HepG2 (cell line): Measurements from ENCODE around the gene ALDH3B1. TPM values are rescaled to one million over a fixed set of nuclear protein-coding genes. Genes with fewer than 3 reads are reported as not detected.

Source experiments
- AGO1 ChIP-seq: fragments of 200-400 bp; formaldehyde crosslinking; IDR thresholded peaks from 2 replicates; pipeline ENCODE4 v1.6.1; 2017; ENCODE audit warnings: mild to moderate bottlenecking, low read depth, low read length, moderate library complexity; ENCODE audit not compliant: poor library complexity, severe bottlenecking
- ATM ChIP-seq: fragments of 450-650 bp; IDR thresholded peaks from 2 replicates; pipeline ENCODE4 v1.7.1; 2017; ENCODE audit warnings: mild to moderate bottlenecking, borderline replicate concordance
- CREB1 ChIP-seq, 2 experiments: fragments of 450-650 bp in 1 of 2; IDR thresholded peaks; 2 replicates each; pipeline ENCODE4 v1.6.1; 2016 to 2017; ENCODE audit warnings: control low read depth in 1 of 2, mild to moderate bottlenecking in 1 of 2, missing compliant biosample characterization in 1 of 2, missing genetic modification characterization in 1 of 2
- EED ChIP-seq: sonication (generic); formaldehyde crosslinking; IDR thresholded peaks from 2 replicates; pipeline ENCODE4 v1.5.0; 2020; ENCODE audit warnings: mild to moderate bottlenecking, missing genetic modification reagents
- FOXO1 ChIP-seq: sonication (generic); formaldehyde crosslinking; IDR thresholded peaks from 2 replicates; pipeline ENCODE4 v1.4.0; 2020; ENCODE audit warnings: missing genetic modification reagents
- GFI1 ChIP-seq: sonication (generic); formaldehyde crosslinking; IDR thresholded peaks from 2 replicates; pipeline ENCODE4 v1.5.0; 2020; ENCODE audit warnings: missing genetic modification reagents, mild to moderate bottlenecking, borderline replicate concordance
- HCFC1 ChIP-seq: fragments of 150-350 bp; IDR thresholded peaks from 2 replicates; pipeline ENCODE4 v1.6.1; 2014; ENCODE audit warnings: low read depth, low read length
- HNRNPLL ChIP-seq: fragments of 200-400 bp; formaldehyde crosslinking; IDR thresholded peaks from 2 replicates; pipeline ENCODE4 v1.6.1; 2017; ENCODE audit warnings: mild to moderate bottlenecking, low read depth, low read length; ENCODE audit not compliant: poor library complexity, severe bottlenecking
- KLF15 ChIP-seq: sonication (generic); formaldehyde crosslinking; IDR thresholded peaks from 2 replicates; pipeline ENCODE4 v1.8.1; 2023; ENCODE audit warnings: borderline replicate concordance, mild to moderate bottlenecking, inconsistent platforms, missing genetic modification reagents, mixed read lengths
- MIER2 ChIP-seq: IDR thresholded peaks from 2 replicates; pipeline ENCODE4 v1.6.1; 2016; ENCODE audit warnings: missing biosample characterization, missing genetic modification reagents
- MZF1 ChIP-seq: sonication (generic); formaldehyde crosslinking; IDR thresholded peaks from 2 replicates; pipeline ENCODE4 v1.8.1; 2023; ENCODE audit warnings: mild to moderate bottlenecking, missing genetic modification reagents, borderline replicate concordance
- NFE2L1 ChIP-seq: sonication (generic); formaldehyde crosslinking; IDR thresholded peaks from 2 replicates; pipeline ENCODE4 v1.4.0; 2020; ENCODE audit warnings: missing genetic modification reagents, mild to moderate bottlenecking, borderline replicate concordance
- PITX1 ChIP-seq: sonication (generic); formaldehyde crosslinking; IDR thresholded peaks from 2 replicates; pipeline ENCODE4 v1.5.1; 2020; ENCODE audit warnings: mild to moderate bottlenecking, missing genetic modification reagents
- PRMT3 ChIP-seq: sonication (generic); formaldehyde crosslinking; IDR thresholded peaks from 2 replicates; pipeline ENCODE4 v1.8.1; 2022; ENCODE audit warnings: low read depth, mild to moderate bottlenecking, moderate library complexity, missing genetic modification reagents, borderline replicate concordance
- SATB2 ChIP-seq: sonication (generic); formaldehyde crosslinking; IDR thresholded peaks from 2 replicates; pipeline ENCODE4 v1.5.0; 2020; ENCODE audit warnings: missing genetic modification reagents
- TEAD3 ChIP-seq: optimal IDR thresholded peaks from 2 replicates; pipeline ENCODE3; 2016; ENCODE audit warnings: borderline replicate concordance
- THAP11 ChIP-seq: IDR thresholded peaks from 2 replicates; pipeline ENCODE4 v1.6.1; 2016; ENCODE audit warnings: missing biosample characterization, missing genetic modification reagents
- WIZ ChIP-seq: sonication (generic); formaldehyde crosslinking; IDR thresholded peaks from 2 replicates; pipeline ENCODE4 v1.5.1; 2020; ENCODE audit warnings: mild to moderate bottlenecking, missing genetic modification reagents
- ZIK1 ChIP-seq: sonication (generic); formaldehyde crosslinking; IDR thresholded peaks from 2 replicates; pipeline ENCODE4 v1.5.0; 2020; ENCODE audit warnings: mild to moderate bottlenecking, low read depth, missing genetic modification reagents, borderline replicate concordance
- polyA plus RNA-seq, 8 experiments: library from polyadenylated mRNA; depleted of rRNA in 3 of 8; stranded (reverse) in 7 of 8; unstranded in 1 of 8; fragments of >200 nt; fragmentation: Illumina TruSeq in 4 of 8; extraction: Trizol in 4 of 8; gene quantifications; 2 replicates each; pipeline versions ENCODE4 v1.2.1 to v1.2.3, GENCODE V29; 2011 to 2016; ENCODE audit warnings: low read depth in 4 of 8, missing spikeins in 1 of 8, mixed read lengths in 1 of 8; ENCODE audit not compliant: insufficient read depth in 1 of 8
- total RNA-seq, 5 experiments: library from RNA; depleted of rRNA; stranded (reverse); fragments of >200 nt; fragmentation: Illumina TruSeq; extraction: Trizol; gene quantifications; 2 replicates each; pipeline ENCODE4 v1.2.3, GENCODE V29; 2016; ENCODE audit warnings: low read depth in 1 of 5
- TF ChIP-seq, protein P1 (sequence below): sonication (generic); formaldehyde crosslinking; conservative IDR thresholded peaks from 2 replicates; pipeline ENCODE4 v1.8.0; 2022; ENCODE audit warnings: low read depth, missing genetic modification reagents
- TF ChIP-seq, protein P2 (sequence below): sonication (generic); formaldehyde crosslinking; IDR thresholded peaks from 2 replicates; pipeline ENCODE4 v1.9.0; 2022; ENCODE audit warnings: low read depth, missing genetic modification reagents
- TF ChIP-seq, protein P3 (sequence below): IDR thresholded peaks from 2 replicates; pipeline ENCODE4 v1.6.1; 2018; ENCODE audit warnings: missing genetic modification reagents, mild to moderate bottlenecking, missing compliant biosample characterization
- TF ChIP-seq, protein P4 (sequence below): sonication (generic); formaldehyde crosslinking; IDR thresholded peaks from 2 replicates; pipeline ENCODE4 v1.8.1; 2023; ENCODE audit warnings: mild to moderate bottlenecking, missing genetic modification reagents

The ALDH3B1 gene
- total and polyA plus RNA-seq, 2 of the 13 experiments (the other 11 are each of a cell fraction or from before 2014, with no cell fraction given) = 4.0 to 6.7 TPM

DNA sequence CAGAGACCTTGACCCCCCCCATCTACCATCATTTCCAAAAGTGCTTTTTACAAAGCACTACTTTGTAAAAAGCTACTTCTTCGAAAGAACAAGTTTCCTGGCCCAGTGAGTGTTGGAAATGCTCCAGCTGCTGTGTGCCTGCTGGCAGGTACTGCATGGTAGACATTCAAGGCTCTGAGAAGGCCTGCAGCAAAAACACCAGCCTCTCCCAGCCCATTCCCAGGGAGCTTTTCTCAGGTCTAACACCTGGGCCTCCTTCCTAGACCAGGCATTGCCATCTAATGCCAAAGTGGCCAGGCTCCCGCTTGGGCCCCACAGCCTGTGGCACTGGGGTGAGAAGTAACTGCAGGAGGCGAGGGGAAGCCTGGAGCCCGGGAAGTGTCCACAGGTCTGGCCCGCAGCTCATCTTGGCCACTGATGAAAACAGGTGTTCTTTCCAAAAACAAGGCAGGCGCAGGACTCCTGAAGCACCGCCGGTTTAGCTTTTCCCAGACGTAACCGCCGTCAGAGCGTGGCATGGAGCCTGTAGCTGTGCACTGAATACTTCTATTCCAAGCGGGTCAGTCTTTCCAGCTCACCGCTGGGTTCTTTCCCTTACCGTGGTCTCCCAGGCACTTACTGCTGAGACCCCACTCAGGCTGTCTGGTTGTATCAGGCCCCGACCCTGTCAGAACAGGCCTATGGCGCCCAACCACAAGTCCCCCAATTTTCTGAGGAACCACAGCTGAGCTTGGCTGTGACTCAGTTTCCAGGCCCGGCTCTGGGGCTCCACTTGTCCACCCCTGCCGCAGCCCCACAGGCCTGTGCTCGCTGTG, 27.5 kb downstream of the ALDH3B1 start (continued):
- no peak for TF ChIP-seq AGO1
- no peak for TF ChIP-seq PRMT3 (CRISPR knock-in tag)
- 0 out of 2 replicates have a peak, but pooled peaks have one; percentile 29 for TF ChIP-seq KLF15 (CRISPR knock-in tag)
- TF ChIP-seq, protein P1, sequence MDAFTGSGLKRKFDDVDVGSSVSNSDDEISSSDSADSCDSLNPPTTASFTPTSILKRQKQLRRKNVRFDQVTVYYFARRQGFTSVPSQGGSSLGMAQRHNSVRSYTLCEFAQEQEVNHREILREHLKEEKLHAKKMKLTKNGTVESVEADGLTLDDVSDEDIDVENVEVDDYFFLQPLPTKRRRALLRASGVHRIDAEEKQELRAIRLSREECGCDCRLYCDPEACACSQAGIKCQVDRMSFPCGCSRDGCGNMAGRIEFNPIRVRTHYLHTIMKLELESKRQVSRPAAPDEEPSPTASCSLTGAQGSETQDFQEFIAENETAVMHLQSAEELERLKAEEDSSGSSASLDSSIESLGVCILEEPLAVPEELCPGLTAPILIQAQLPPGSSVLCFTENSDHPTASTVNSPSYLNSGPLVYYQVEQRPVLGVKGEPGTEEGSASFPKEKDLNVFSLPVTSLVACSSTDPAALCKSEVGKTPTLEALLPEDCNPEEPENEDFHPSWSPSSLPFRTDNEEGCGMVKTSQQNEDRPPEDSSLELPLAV = no peak
- TF ChIP-seq, protein P2, sequence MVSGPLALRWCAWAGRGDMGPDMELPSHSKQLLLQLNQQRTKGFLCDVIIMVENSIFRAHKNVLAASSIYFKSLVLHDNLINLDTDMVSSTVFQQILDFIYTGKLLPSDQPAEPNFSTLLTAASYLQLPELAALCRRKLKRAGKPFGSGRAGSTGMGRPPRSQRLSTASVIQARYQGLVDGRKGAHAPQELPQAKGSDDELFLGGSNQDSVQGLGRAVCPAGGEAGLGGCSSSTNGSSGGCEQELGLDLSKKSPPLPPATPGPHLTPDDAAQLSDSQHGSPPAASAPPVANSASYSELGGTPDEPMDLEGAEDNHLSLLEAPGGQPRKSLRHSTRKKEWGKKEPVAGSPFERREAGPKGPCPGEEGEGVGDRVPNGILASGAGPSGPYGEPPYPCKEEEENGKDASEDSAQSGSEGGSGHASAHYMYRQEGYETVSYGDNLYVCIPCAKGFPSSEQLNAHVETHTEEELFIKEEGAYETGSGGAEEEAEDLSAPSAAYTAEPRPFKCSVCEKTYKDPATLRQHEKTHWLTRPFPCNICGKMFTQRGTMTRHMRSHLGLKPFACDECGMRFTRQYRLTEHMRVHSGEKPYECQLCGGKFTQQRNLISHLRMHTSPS = no peak
- TF ChIP-seq, protein P3, sequence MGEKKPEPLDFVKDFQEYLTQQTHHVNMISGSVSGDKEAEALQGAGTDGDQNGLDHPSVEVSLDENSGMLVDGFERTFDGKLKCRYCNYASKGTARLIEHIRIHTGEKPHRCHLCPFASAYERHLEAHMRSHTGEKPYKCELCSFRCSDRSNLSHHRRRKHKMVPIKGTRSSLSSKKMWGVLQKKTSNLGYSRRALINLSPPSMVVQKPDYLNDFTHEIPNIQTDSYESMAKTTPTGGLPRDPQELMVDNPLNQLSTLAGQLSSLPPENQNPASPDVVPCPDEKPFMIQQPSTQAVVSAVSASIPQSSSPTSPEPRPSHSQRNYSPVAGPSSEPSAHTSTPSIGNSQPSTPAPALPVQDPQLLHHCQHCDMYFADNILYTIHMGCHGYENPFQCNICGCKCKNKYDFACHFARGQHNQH = no peak
- TF ChIP-seq PITX1 (CRISPR knock-in tag) = no peak
- no peak for TF ChIP-seq EED
- TF ChIP-seq ZIK1 (CRISPR knock-in tag) = no peak
- no peak for TF ChIP-seq THAP11 (CRISPR knock-in tag)
- no peak for TF ChIP-seq GFI1 (CRISPR knock-in tag)
- TF ChIP-seq, protein P4, sequence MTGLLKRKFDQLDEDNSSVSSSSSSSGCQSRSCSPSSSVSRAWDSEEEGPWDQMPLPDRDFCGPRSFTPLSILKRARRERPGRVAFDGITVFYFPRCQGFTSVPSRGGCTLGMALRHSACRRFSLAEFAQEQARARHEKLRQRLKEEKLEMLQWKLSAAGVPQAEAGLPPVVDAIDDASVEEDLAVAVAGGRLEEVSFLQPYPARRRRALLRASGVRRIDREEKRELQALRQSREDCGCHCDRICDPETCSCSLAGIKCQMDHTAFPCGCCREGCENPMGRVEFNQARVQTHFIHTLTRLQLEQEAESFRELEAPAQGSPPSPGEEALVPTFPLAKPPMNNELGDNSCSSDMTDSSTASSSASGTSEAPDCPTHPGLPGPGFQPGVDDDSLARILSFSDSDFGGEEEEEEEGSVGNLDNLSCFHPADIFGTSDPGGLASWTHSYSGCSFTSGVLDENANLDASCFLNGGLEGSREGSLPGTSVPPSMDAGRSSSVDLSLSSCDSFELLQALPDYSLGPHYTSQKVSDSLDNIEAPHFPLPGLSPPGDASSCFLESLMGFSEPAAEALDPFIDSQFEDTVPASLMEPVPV = peak; percentile 30; the same call in 1 of the 2 replicates
- TF ChIP-seq HCFC1 = no peak
- TF ChIP-seq MIER2 = no peak
- TF ChIP-seq ATM = no peak
- no peak for TF ChIP-seq CREB1 (IDR thresholded peaks at IDR 0.05)
- TF ChIP-seq CREB1 (CRISPR knock-in tag; IDR thresholded peaks at IDR 0.05) = no peak
- TF ChIP-seq HNRNPLL = peak; percentile 20
- TF ChIP-seq TEAD3 (CRISPR knock-in tag) = no peak
- 0 out of 2 replicates have a peak, but pooled peaks have one; percentile 12 for TF ChIP-seq FOXO1 (CRISPR knock-in tag)
- no peak for TF ChIP-seq MZF1 (CRISPR knock-in tag)
- TF ChIP-seq SATB2 (CRISPR knock-in tag) = no peak
- TF ChIP-seq NFE2L1 = 0 out of 2 replicates have a peak, but pooled peaks have one; percentile 14
- TF ChIP-seq WIZ (CRISPR knock-in tag) = no peak
